A549 (cell line): ENCODE results near the gene RPL22. TPM values are rescaled to one million over a fixed set of nuclear protein-coding genes. Genes with fewer than 3 reads are reported as not detected.

Source experiments
- ATAC-seq, 2 experiments: fragments of 200-7000 bp in 1 of 2; fragments of >200 bp in 1 of 2; cut with Nextera tagmentation in 1 of 2; cut with Tn5 transposase in 1 of 2; 3 replicates each; pipeline versions ENCODE4 v1.8.0 to v1.9.1; 2018 to 2020; ENCODE audit warnings: mild to moderate bottlenecking in 1 of 2, moderate library complexity in 1 of 2
- CTCF ChIA-PET: fragments of 300-600 bp; sonication (Branson Sonifier 250); formaldehyde crosslinking; extraction: SDS; loops from one replicate; lab custom pipeline; 2021; ENCODE audit warnings: antibody characterized with exemption, inconsistent platforms; lab: Yijun Ruan, JAX
- POLR2A ChIA-PET: fragments of 350-600 bp; formaldehyde crosslinking; extraction: SDS; loops from one replicate; lab custom pipeline; 2021; ENCODE audit warnings: antibody characterized with exemption, inconsistent platforms; lab: Yijun Ruan, JAX
- DNase-seq, 2 experiments: peaks; one replicate each; pipeline versions ENCODE4 v3.0.0 to v3.0.0-alpha.2; 2011 to 2016; ENCODE audit warnings: low read depth in 1 of 2, low spot score in 1 of 2
- FAIRE-seq: peaks from 2 replicates; lab custom pipeline; 2011; peaks lifted over from hg19 to GRCh38; lab: Jason Lieb, UNC
- H3K27ac ChIP-seq, 2 experiments: fragments of >200 bp; sonication (Bioruptor Twin); formaldehyde crosslinking; 3 replicates each; pipeline ENCODE4 v1.5.1; 2016 to 2017
- H3K4me1 ChIP-seq: fragments of >200 bp; sonication (Bioruptor Twin); formaldehyde crosslinking; 3 replicates; pipeline ENCODE4 v1.6.1; 2016
- H3K4me2 ChIP-seq: fragments of >200 bp; sonication (Bioruptor Twin); formaldehyde crosslinking; 3 replicates; pipeline ENCODE4 v1.6.1; 2016
- H3K4me3 ChIP-seq: fragments of >200 bp; sonication (Bioruptor Twin); formaldehyde crosslinking; 3 replicates; pipeline ENCODE4 v1.5.1; 2016
- H3K9me3 ChIP-seq: fragments of >200 bp; sonication (Bioruptor Twin); formaldehyde crosslinking; 3 replicates; pipeline ENCODE4 v1.6.1; 2016
- ATOH8 ChIP-seq: fragments of 250-450 bp; sonication (Bioruptor Pico); IDR thresholded peaks from 2 replicates; pipeline ENCODE4 v1.5.0; 2020; ENCODE audit warnings: low read depth, mild to moderate bottlenecking, moderate library complexity
- CHD2 ChIP-seq: fragments of 150-350 bp; IDR thresholded peaks from 2 replicates; pipeline ENCODE4 v1.6.1; 2014; ENCODE audit warnings: low read length; ENCODE audit not compliant: partially characterized antibody
- EP300 ChIP-seq, 2 experiments: fragments of >200 bp; sonication (Bioruptor Twin); formaldehyde crosslinking; IDR thresholded peaks; 2 replicates in 1 of 2; 3 replicates in 1 of 2; pipeline ENCODE4 v1.6.1; 2016 to 2017
- FOXS1 ChIP-seq: fragments of 250-450 bp; sonication (Bioruptor Pico); IDR thresholded peaks from 2 replicates; pipeline ENCODE4 v1.5.0; 2020; ENCODE audit warnings: mild to moderate bottlenecking, moderate library complexity
- GATA3 ChIP-seq: IDR thresholded peaks from 2 replicates; pipeline ENCODE4 v1.6.1; 2012; ENCODE audit warnings: borderline replicate concordance
- JUNB ChIP-seq: fragments of >200 bp; sonication (Bioruptor Twin); formaldehyde crosslinking; IDR thresholded peaks from 2 replicates; pipeline ENCODE4 v1.6.1; 2016
- KDM1A ChIP-seq: fragments of 200-600 bp; sonication (generic); IDR thresholded peaks from 2 replicates; pipeline ENCODE4 v1.6.1; 2016; ENCODE audit warnings: low read depth, mild to moderate bottlenecking
- MAX ChIP-seq: IDR thresholded peaks from 2 replicates; pipeline ENCODE4 v1.6.1; 2012
- PHF8 ChIP-seq: fragments of 200-600 bp; sonication (generic); IDR thresholded peaks from 2 replicates; pipeline ENCODE4 v1.6.1; 2016; ENCODE audit warnings: low read depth, mild to moderate bottlenecking, antibody characterized with exemption, moderate library complexity, borderline replicate concordance
- REST ChIP-seq: fragments of 200-600 bp; sonication (generic); IDR thresholded peaks from 2 replicates; pipeline ENCODE4 v1.6.1; 2016; ENCODE audit warnings: antibody characterized with exemption, mild to moderate bottlenecking, moderate library complexity
- ZNF302 ChIP-seq: fragments of 250-450 bp; sonication (Bioruptor Pico); IDR thresholded peaks from 2 replicates; pipeline ENCODE4 v1.9.0; 2021; ENCODE audit warnings: inconsistent platforms, mild to moderate bottlenecking, moderate library complexity
- WGBS: methylation state at CpG from one replicate; pipeline ENCODE4 v1.1.6; 2017; ENCODE audit errors: missing lambda C conversion rate; 5-methylcytosine and 5-hydroxymethylcytosine counted together
- polyA plus RNA-seq, 4 experiments: library from polyadenylated mRNA; depleted of rRNA in 3 of 4; stranded (reverse); fragments of >200 nt; fragmentation: RNase III in 1 of 4; extraction: RNeasy Plus Mini Kit Qiagen cat#74134 plus additional on column Dnase treatment in 1 of 4; gene quantifications; 2 replicates in 3 of 4; 3 replicates in 1 of 4; pipeline ENCODE4 v1.2.3, GENCODE V29; 2011 to 2017

Gene RPL22
- polyA plus RNA-seq, 2 of the 4 experiments (the other 2 are of a cell fraction), result 373 to 377 TPM

DNA sequence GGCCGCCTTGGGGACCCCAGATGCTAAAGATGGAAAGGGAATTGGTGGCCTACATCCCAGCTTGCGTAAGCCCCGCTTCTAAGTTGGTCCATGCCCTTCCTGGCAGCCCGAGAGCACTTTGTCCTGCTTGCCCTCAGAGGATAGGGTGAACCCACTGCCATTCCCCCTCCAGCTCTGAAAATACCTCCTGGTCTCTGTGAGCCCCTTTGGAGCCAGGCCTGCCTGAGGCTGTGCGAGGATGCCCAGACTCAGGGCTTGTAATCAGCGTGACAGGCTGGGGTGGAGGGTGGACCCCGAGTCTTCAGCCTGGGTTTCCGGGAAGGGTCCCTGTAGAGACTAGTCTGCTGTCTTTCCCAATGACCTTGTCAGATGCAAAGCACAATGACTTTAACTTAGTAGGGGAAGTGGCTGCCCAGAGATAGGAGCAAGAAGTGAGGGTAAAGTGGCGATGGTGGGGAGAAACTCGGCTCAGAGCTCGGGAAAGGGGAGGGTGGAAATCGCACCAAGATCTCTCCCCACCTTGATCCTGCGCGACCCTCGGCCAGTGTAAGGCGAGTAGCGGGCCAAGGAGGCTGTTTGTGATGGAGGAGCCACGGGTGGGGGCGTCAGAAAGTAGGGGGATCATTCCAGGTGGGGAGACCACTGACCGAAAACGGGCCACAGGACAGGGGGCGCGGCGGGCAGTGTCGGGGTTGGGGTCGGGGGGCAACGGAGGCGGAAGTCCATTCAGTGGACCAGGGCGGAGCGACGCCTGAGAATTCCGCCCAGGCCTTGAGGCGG lies 41.9 kb upstream of the RPL22 start:
- H3K4me2 ChIP-seq, result peak overlapping the region; percentile 82; the same call in 1 of the 3 replicates
- no peak overlapping the region for H3K27ac ChIP-seq
- no peak overlapping the region; the same call in 2 of the 3 replicates for H3K4me3 ChIP-seq
- H3K9me3 ChIP-seq, result no peaks in the 10 kb centered on the region
- CTCF ChIA-PET, result interaction anchor here (1.9 to 2.5 kb wide), 2 partner anchors 36 to 102 kb away, joined by 7 to 9 read pairs; no protein-coding TSS in a partner anchor
- WGBS, result 70% methylated on average over 26 of the region's 33 CpGs
- no peak for FAIRE-seq
- H3K4me1 ChIP-seq, result peaks cover 3% of the 10 kb centered on the region; the same call in 2 of the 3 replicates
- no peak for ATAC-seq
- POLR2A ChIA-PET, result no interaction called here
- TF ChIP-seq CHD2, result no peak
- TF ChIP-seq EP300 (IDR thresholded peaks at IDR 0.05), result no peak
- DNase-seq, result no peak

- TF ChIP-seq JUNB (no peak), ZNF302 (CRISPR knock-in tag) (no peak), CHD2 (no peak), GATA3 (no peak), ATOH8 (no peak)
- TF ChIP-seq, all 56 proteins: peak for 0
- no peak overlapping the region for H3K4me3 ChIP-seq
- no peaks in the 10 kb centered on the region for H3K9me3 ChIP-seq
- WGBS, result 84% methylated on average over 16 of the region's 17 CpGs
- no peak overlapping the region for H3K4me2 ChIP-seq
- DNase-seq (no peak), ATAC-seq (no peak), FAIRE-seq (no peak)
- ChIA-PET POLR2A (no interaction called here), CTCF (interaction anchor here (0.6 to 4.1 kb wide), 5 partner anchors 7 to 187 kb away, joined by 3 to 33 read pairs (median 3); no protein-coding TSS in a partner anchor)
- no peaks in the 10 kb centered on the region for H3K4me1 ChIP-seq
- H3K27ac ChIP-seq, result no peak overlapping the region
Measured at GRCh38 chr1:6239950-6240768, 40.8 kb upstream of the RPL22 start.

DNA sequence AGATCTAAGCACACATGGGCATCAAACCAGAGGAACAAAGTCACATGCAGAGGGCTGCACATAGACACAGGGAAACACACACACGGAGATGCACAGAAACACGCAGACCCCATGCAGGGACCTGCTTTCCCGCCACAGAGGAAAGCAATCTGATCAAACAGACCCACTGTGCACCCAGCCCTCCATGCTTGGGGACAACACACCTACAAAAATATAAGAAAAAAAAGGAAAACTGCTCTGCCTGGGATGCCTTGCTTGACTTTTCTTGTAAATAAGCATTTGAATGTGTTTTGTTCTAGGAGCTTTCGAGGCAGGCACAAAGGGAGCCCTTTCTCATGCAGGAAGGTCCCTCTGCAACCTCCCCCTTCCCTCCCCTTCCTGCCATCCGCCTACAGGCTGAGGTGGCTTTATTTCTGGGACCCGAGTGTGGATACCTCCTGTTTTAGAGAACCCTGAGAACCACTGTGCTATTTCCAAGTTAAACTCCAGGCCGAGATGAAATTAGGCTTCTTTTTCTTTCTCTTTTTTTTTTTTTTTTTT lies 39.9 kb upstream of the RPL22 start:
- WGBS, result 56% methylated on average over 7 of the region's 7 CpGs
- no peak overlapping the region for H3K4me3 ChIP-seq
- TF ChIP-seq JUNB (no peak), PHF8 (no peak), REST (no peak), KDM1A (no peak), MAX (no peak), FOXS1 (CRISPR knock-in tag) (no peak)
- TF ChIP-seq, all 56 proteins: peak for 0
- Histone ChIP-seq H3K4me1 (peaks cover 5% of the 10 kb centered on the region; the same call in 1 of the 3 replicates), H3K27ac (no peak overlapping the region), H3K9me3 (no peaks in the 10 kb centered on the region), H3K4me2 (no peak overlapping the region)
- DNase-seq (no peak), FAIRE-seq (no peak), ATAC-seq (no peak)
- CTCF ChIA-PET, result interaction anchor here (0.5 to 4.1 kb wide), 12 partner anchors 8 to 838 kb away, joined by 3 to 33 read pairs (median 3); no protein-coding TSS in a partner anchor
- POLR2A ChIA-PET, result no interaction called here
